SW 1271 (cell line): ENCODE results near the gene SALL4.
"Not testable (repeated sequence)": the region's sequence is repeated elsewhere in the genome, so short reads cannot be mapped to it uniquely, and the experiment has no call there.

Experiments
- DNase-seq, 2 experiments: peaks; one replicate each; lab custom pipeline; 2025; lab: John Stamatoyannopoulos, UW

The SALL4 gene

DNA sequence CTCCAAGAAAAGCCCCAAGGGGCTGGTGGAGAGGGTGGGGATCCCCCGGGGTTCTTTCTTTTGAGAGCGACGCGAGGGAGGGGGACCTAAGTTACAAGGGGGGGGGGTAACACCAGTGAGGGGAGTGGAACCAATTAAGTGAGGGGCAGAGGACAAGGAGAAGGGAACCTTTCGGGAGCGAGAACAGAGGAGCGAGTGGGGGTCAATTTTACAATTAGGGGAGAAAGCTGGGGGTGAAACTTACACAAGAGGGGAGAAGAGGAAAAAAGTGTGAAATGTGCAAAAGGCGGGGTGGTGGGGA is 548 bp downstream of the SALL4 start:
- DNase-seq, result no peak

DNA sequence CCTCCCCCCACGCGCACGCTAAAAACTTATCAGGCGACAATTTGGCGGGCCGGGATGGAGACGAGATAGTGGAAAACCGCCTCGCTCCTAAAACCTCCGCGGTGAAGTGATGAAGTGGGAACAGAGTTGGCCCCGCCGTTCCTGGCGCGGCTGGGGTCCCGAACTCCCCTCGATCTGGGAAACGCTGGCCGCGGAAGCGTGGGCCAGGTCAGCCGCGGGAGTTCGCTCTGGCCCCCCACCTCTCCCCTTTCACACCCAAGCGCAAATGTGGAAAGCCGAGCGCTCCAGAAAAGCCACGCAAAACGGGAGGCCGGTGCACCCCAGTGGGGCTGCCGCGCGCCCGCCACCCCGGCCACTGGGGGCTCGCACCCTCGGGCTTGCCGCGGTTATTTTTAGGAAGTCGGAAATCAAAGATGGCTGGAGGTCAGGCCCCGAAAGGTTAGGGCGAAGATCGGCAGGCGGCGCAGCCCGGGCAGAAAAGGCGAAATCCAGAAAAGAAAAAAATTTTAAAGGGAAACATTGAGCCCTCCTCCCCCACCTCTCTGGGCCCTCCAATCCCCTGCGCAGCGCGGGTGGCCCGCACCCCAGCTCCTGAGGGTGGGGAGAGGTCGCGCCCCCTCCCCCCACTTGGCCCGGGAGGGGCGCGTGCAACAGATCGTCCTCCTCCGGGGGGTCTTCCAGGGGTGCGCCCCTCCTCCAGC is 1.0 kb downstream of the SALL4 start:
- no peak for DNase-seq

DNA sequence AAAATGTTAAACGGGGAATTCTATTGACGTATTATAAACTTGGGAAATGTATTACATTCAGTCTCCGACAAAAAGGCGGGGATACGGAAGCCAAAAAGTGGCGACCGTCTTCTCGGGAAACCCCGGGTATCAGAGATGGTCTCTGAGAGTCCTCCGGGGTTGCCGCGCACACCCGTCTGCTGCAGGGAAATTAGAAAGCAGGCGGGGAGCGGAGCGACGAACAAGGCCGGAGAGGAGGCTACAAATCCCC is 1.5 kb downstream of the SALL4 start:
- no peak for DNase-seq

DNA sequence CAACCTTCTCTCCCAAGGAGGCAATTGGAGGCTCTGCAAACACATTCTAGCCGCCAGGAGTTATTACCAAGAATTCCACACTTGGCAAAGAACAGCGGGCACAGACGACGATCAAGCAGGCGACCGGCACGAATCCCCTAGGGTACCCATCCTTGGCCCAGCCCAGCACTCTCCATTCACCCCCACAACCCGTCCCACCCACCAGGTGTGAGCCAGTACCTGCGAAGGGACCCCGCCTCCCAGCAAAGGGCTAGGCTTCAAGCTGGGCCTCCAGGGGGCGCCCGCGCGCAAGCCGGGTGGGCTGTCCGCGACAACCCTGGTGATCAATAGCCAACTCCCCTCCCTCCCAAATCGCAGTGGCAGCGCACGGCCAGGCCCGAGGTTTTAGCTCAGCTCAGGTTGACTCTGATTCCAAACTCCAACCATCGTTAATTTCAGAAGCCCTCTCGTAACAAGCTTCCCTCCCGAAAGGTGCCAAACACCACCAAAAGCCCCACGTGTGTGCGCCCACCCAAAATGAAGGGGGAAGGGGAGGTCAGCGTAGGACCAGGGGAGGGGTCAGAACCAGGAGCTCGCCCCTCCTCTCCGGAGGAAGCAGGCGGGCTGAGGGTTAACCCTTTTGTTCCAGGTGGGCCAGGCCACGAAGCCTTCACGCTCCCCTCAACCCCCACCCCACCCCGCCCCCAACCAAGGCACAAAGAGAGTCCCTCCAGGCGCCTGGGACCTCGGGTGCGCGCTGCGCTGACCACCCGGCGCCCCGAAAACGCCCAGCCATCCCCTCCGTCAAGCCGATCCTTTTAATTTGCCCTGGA is 2.1 kb downstream of the SALL4 start:
- no peak for DNase-seq

DNA sequence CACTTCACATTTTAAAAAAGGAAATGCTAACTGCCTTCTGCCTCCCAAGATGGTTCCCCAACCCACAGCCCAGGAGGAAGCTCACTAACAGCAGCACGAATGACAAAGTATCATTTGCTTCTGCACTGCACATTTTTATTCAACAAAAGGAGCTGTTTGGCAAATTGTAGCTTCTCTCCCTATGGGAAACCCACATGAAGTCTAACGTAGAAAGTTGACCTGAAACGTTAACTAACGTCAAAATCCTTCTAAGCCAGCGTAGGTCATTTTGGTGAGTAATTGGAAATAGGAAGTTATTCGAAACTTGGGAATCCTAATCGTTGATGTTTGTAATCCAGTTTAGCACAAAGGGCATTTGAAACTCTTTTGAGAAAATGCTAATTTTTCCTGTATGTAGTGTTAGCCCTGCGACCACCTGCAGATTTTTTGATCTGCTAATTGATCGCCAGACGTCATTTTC is 2.9 kb downstream of the SALL4 start:
- DNase-seq, result no peak

DNA sequence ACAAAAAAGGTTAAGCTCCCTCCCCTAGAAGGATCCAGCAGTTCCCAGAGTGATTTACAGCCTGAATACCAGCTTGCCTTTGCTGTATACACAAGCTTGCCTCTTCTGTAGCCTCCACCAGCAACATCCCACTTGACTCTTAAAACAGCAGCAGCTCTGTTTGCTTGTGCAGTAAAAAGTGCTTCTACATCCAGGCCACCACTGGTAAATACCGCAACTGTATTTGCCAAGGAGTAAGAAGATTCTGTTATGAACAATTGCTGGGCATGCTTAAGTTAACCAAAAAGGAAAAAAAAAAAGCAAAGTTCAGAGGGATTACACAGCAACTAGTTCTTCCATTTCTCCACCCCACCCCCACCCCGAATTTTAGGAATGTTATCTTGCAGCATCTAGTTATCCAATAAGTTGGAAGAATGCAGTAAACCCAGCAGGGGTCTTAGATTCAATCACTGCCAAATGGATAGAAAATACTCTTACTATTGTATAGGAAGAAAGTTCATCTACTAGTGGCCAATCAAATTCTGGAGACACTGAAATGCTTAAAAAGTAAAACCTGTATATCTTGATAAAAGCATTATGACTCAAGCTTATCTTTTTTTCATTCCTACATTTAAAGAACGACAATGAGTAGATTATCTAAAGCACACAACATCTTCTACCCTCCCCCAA is 4.8 kb downstream of the SALL4 start:
- DNase-seq, result no peak

DNA sequence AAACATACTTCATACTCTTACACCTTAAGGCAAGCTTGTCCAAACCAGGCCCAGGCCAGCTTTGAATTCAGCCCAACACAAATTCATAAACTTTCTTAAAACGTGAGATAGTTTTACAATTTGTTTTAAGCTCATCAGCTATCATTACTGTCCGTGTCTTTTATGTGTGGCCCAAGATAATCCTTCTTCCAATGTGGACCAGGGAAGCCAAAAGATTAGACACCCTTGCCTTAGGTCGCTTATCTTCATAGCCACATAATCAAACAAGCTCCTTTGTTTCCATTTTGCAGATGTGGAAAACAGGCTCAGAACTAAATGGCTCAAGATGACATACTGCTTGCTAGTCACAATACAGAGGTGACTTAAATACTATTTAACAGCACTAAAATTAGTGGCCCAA is 6.0 kb downstream of the SALL4 start:
- no peak for DNase-seq

DNA sequence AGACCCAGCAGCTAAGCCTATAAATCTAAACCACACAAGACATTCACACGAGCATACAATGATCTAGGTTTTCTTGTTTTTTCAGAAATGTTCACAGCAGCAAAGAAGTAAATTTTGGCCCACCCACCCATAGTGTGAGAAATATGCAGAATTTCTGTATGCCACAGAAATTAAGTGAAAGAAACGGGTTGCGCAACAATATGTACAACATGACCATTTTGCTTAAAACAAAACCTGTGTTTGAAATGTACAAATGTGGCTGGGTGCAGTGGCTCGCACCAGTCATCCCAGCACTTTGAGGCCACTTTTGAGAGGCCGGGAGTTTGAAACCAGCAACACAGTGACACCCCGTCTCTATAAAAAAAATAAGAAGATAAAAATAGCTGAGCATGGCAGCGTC is 9.4 kb downstream of the SALL4 start:
- DNase-seq, result no peak

DNA sequence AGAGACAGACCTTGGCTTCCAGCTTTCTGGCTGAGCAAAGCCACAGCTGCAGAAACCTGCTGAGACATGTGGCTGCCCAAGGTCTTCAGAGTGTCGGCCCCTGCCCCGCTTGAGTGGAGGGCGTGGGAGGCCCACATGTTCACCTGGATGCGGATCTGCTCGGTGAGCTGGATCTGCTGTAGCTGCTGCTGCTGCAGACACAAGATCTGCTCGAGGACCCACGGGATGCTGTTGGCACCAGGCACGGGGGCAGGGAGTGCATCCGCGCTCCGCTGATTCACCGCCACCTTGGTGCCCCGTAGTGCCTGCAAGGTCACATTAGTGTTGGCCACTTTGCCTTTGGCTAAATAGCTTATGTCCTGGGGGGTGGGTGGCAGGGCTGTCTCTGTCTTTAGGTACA is 10.7 kb downstream of the SALL4 start:
- DNase-seq, result no peak

DNA sequence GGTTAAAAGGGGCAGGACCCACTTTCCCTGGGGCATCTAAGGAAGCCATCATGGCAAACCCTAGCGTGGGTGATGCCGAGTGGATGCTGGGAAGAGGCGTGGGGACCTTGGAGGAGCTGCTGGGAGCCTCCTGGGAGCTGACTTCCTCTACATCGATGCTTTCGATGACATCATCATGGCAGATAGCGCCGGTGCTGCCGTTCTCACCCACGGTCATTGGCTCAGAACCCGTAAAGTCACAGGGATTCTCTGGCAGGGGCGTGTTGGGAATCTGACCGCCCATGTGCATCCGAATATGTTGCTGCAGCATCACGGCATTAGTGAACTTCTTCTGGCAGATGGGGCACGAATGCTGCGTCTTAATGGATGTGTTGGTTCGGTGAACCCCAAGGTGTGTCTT is 12.1 kb downstream of the SALL4 start:
- DNase-seq, result no peak

DNA sequence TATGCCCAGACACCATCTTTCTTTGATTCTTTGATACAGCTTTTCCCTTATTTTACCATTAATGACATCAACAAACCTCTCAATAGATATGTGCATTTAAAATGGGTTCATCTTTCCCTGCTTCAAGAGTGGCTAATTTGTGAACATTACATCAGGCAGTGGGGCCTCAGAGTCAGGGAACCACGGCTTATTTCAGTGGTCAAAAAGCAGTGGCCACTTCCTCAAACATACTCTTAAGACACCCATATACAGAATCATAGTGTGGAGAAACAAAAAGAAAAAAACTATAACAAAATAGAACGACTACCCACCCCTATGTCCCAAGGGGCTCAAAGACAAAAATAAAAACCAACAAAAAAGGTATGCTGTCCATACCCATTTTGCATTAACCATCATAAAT is 12.9 kb downstream of the SALL4 start:
- DNase-seq, result no peak

DNA sequence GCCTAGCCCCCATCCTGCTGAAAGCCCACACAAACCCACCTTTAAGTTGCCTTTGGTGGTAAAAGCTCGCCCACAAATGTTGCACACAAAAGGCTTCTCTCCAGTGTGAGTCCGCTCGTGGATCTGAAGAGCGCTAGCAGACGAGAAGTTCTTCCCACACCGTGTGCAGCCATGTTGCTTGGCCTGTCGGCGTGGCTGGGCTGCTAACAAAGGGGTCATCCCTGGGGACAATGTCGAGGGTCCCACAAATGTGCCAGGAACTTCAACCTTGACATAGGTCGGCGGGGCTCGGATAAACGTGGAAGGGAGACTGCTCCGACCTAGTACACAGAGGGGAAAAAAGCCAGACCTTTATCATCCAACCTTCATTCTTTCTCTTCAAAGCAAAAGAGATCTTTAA is 13.5 kb downstream of the SALL4 start:
- no peak for DNase-seq

DNA sequence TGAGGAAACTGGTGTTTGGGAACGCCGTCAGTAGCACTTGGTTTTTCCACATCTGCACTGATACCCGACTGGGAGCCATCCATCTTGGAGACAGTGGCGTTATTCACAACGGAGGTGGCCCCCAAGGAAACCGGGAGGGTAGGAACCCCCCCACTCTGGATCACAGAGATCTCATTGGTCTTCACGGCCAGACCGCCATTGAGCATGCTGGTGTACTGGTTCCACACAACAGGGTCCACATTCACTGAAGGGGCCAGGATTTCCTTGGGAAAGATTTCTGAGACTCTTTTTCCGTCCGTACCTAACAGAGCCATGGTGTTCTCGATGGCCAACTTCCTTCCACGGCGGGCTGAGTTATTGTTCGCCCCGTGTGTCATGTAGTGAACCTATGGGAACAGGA is 18.0 kb downstream of the SALL4 start:
- DNase-seq, result no peak

DNA sequence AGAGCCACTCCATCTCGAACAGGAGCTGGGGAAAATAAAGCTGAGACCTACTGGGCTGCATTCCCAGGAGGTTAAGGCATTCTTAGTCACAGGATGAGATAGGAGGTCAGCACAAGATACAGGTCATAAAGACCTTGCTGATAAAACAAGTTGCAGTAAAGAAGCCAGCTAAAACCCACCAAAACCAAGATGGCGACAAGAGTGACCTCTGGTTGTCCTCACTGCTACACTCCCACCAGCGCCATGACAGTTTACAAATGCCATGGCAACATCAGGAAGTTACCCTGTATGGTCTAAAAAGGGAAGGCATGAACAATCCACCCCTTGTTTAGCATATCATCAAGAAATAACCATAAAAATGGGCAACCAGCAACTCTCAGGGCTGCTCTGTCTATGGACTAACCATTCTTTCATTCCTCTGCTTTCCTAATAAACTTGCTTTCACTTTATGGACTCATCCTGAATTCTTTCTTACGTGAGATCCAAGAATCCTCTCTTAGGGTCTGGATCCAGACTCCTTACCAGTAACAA is 24.0 kb downstream of the SALL4 start:
- DNase-seq, result not testable (repeated sequence)

DNA sequence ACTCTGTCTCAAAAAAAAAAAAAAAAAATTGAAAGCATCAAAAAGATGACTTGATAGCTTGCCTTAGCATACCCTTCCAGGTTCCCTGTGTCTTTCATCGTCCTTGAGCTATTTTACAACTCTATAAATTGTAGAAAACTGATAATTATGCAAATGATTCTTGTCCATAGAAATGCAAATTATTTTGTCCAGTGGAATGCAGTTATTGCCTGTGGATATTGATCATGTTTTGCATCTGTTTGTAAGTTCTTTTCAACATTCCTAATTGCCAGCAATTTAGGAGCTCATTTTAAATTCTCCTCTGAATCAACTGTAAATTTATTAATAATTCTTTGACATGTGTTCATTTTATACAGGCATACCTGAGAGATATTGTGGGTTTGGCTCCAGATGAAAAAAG is 27.1 kb downstream of the SALL4 start:
- no peak for DNase-seq

DNA sequence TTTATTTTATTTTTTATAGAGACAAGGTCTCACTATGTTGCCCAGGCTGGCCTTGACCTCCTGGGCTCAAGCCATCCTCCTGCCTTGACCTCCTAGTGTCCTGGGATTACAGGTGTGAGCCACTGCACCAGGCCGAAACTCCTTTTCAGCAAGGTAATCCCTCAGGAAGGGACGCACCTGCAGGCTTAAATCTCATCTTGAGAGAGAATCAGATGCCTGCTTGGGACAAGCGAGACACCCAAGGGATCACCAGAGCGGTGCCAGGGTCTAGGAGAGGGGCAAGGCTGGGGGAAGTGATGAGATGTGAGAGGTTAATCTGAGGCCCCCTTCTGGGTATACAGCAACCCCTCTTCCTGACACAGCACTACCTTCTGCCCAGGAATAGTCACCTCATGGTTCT is 30.1 kb downstream of the SALL4 start:
- no peak for DNase-seq

DNA sequence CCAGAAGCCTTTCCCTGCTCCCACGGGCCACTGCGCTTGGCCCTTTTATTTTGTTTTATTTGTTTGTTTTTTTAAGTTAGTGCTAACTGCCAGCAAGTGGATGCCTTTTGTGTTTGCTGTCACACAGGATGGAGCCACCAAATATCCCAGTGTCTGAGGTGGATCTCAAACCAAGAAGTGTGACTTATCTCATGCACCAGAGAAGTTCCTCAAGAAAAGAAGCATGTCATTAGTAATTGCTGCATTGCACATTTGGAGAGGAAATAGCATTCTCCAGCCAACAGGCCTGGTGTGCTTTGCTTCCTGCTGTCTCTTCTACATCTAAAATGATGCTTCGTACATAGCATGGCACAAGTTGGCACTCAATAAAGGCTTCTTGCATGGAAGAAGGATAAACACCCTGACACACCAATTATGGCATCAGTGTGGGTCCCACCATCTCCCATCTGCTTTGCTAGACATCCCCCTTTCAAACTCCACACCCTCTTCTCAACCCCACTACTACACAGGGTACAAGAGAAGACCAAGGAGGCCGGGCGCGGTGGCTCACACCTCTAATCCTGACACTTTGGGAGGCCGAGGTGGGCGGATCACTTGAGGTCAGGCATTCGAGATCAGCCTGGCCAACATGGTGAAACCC is 32.2 kb downstream of the SALL4 start:
- DNase-seq, result no peak

DNA sequence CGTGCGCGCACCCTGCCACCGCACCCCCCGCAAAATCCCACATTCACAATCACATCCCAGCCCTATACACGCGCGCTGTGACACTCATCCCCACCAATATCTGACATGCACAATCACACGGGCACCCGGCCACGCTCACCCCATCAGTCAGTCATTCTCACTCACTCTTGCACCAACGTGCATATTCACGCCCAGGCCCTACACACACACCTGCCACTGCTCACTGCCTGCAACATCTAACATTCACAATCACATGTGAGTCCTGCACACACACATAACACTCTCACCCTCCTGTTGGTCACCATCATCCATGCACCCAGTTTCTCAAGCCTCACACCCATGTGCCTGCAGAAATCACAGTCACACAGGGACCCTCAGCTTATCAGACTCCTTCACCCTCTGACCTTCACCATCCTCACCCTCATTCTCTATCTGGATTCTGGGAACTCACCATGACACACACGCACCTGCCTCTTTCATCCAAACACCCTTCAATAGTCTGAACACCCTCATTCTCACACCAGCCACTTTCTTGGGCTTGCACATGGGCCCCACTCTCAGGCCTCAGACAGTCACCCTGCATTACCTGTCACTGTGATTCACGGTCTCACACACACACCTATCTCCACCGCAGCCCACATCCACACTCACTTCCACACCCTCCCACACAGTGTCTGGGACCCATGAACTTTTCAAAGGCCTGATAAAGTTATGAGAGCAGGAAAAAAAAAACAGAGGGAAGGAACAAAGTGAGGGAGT is 33.4 kb downstream of the SALL4 start:
- no peak for DNase-seq

DNA sequence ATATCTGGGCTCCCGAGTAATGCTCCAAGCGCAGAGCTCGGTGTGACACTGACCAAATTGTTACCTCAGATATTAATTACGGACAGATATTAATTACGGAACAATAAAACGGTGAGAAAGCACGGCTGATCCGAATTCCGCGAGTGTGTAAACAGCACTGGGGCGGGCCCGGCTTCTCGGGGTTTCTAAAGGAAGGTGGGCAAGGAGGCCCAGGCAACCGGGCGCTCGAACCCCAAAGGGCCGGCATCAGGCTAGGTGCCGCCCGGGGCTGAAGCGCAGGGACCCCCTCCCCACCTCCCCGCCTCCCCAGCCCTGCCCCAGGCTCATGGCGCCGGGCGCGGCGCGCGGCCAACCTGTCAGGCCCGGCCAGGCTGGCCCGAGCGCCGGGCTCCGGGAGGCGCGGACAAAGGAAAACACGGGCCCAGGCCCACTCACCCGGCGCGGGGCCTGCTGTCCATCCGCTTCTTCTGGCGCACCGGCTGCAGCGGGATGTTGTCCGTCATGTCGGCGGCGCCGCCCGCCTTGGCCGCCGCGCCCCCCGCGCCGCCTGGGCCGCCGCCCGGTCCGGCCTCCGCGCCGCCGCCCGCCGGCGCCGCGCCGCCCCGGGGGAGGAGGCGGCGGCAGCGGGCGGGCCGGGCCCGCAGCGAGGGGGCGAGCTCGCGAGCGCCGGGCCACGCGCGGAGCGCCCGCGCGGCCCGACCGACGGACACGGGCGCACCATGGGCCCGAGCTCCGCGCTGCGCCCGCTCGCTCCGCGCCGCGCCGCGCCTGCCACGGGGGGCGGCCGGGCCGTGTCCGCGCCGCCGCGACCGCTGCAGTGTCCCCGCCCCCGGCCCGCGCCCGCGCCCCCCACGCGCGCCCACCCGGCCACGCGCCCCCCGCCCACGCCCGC is 34.2 kb downstream of the SALL4 start, which contains the start of gene ATP9A:
ATP9A (minus strand) TSS at position 524 of the 892 bp plus-strand sequence; CDS start at position 503, 21 bp downstream.
- DNase-seq, result no peak

DNA sequence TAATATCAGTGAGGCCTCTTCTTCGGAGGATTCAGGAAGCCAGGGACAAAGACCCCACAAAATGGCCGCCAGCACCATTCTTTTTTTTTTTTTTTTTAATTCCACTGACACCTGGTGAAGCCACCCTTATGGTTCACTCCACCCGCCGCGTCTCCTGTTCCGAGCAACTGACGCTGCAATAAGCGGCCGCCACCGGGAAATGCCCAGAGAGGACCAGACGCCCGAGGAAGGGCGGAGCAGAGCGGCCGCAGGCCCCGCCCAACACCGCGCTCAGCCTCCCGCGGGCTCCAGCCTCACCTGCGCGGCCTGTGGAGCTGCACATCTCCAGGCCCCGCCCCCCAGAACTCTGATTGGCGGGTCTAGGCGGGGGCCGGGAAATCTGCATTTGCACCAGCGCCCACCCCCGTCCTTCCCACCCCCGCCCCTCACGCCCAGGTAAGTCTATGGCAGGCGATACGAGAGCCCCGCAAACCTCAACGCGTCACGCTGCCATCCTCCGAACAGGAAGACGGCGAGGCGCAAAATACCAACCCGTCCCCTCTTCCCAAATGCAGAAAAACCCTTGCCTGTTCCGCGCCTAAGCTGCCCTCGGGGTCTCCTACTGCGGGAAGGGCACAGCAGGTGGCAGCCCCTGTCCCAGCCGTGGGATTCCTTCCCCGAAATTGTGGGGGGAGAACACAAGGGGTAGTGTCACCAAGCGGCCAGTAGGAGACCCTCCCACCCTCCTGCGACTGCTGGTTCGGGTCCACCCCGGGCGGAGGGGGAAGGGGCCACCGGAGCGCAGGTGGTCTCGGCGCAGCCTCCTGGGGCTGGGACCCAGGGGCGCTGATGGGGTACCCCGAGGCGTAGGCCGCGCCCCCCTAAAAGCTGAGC is 35.1 kb downstream of the SALL4 start:
- DNase-seq, result peak in 1 of 2 experiments; percentile 12
